ENCODE data around the gene OR51L1.

Gene OR51L1

DNA sequence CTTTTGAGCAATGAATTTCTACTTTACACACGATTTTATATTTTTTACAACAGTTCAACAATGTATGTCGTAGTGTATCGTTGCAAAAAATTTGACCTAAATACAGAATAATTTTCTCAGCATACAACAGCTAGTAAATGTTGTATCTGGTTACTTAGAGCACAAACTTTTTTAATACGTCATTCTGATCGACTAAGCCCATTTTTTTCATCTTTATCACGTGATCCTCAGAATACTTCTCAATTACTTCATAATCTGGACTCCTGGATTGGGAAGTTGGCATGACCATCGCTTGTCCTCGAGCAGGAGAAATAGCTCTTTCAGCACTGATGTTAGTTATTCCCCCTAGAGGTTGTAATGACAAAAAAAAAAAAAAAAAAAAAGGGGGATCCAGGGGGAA, 16.6 kb downstream of the OR51L1 start:
- H3K4me3 ChIP-seq (ENCODE audit: control insufficient read depth, low read depth, low read length): no peak overlapping the region
- TF ChIP-seq, protein P1, sequence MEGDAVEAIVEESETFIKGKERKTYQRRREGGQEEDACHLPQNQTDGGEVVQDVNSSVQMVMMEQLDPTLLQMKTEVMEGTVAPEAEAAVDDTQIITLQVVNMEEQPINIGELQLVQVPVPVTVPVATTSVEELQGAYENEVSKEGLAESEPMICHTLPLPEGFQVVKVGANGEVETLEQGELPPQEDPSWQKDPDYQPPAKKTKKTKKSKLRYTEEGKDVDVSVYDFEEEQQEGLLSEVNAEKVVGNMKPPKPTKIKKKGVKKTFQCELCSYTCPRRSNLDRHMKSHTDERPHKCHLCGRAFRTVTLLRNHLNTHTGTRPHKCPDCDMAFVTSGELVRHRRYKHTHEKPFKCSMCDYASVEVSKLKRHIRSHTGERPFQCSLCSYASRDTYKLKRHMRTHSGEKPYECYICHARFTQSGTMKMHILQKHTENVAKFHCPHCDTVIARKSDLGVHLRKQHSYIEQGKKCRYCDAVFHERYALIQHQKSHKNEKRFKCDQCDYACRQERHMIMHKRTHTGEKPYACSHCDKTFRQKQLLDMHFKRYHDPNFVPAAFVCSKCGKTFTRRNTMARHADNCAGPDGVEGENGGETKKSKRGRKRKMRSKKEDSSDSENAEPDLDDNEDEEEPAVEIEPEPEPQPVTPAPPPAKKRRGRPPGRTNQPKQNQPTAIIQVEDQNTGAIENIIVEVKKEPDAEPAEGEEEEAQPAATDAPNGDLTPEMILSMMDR (conservative IDR thresholded peaks at IDR 0.05; ENCODE audit: control insufficient read depth, insufficient read depth, low read depth, low read length): no peak
- no peak for DNase-seq (ENCODE audit: low read depth)

DNA sequence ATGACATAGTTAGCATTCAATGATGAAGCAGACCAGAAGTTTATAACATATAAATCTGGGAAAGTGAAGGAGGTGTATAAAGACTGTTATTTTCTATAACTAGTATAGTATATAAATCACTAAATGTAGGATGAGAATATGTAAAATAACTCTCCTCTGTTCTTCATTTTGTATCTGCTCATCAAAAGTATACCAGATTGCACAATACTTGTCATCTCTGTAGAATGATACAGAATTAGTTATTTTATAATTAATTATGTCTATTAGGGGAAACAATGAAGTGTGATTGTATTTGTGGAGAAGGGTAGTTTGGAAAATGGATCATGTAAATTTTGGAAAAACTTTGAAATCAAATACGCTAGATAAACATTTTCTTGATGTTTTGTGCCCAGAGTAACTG, 18.4 kb downstream of the OR51L1 start:
- TF ChIP-seq, protein P1 (conservative IDR thresholded peaks at IDR 0.05; ENCODE audit: control insufficient read depth, insufficient read depth, low read depth, low read length): no peak
- H3K4me3 ChIP-seq (ENCODE audit: control insufficient read depth, low read depth, low read length): no peak overlapping the region
- no peak for DNase-seq (ENCODE audit: low read depth)

DNA sequence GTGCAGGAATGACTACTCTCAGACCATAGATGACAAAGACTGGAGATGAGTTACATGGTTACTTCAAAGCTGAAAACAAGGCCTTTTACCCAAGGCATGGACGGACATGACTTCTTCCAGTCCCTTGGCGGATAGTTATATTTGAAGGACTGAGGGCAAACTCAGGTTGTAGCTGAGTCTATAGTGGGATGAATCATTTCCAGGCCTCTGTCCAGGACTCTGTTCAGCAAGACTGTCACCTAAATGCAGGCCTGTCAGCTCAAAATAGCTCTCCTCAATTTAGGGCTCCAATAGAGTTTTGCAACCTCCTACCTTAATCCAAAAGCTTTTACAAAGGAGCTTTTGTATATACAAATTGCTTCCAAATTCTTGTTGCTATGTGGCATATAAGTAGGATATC, 27.3 kb downstream of the OR51L1 start:
- no peak for DNase-seq (ENCODE audit: low read depth)
- TF ChIP-seq, protein P1 (conservative IDR thresholded peaks at IDR 0.05; ENCODE audit: control insufficient read depth, insufficient read depth, low read depth, low read length): no peak
- H3K4me3 ChIP-seq (ENCODE audit: control insufficient read depth, low read depth, low read length): no peak overlapping the region

DNA sequence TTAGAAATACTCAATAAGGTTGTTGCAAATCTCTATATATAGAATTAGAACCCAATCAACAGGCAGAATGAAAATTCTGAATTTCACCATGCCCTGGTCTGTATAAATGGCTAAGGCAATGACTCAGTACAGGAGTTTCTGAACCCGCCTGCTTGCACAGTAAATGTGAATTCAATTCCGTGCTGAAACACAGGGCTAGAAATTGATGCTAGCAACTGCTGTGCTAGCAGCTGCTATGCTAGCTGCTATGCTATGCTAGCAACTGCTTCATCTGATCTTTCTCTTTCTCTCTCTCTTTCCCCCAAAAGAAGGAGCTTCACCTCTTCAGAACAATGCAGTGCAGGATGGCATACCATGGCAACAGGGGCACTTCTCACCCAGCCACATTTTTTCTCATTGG, 42.0 kb downstream of the OR51L1 start:
- TF ChIP-seq, protein P1 (conservative IDR thresholded peaks at IDR 0.05; ENCODE audit: control insufficient read depth, insufficient read depth, low read depth, low read length): no peak
- no peak for DNase-seq (ENCODE audit: low read depth)
- no peak overlapping the region for H3K4me3 ChIP-seq (ENCODE audit: control insufficient read depth, low read depth, low read length)

DNA sequence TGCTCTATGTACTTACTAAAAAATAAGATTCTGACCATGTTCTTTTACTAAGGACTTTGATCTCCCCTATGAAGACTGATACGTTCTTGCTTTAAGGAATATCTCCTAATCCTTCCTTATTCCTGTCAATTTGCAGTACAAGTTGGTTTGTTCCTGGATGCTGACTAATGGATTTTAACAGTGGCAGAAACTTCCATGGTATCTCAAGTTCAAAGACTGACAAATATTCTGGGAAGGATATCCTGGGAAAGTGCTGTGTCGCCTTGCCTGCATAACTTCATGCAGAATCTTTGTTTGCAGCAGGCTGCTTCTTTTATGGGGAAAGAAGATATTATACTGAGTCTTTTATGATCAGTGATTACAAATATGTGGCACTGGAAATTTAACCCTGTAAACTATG, 43.3 kb downstream of the OR51L1 start:
- TF ChIP-seq, protein P1 (conservative IDR thresholded peaks at IDR 0.05; ENCODE audit: control insufficient read depth, insufficient read depth, low read depth, low read length): no peak
- H3K4me3 ChIP-seq (ENCODE audit: control insufficient read depth, low read depth, low read length): no peak overlapping the region
- DNase-seq (ENCODE audit: low read depth): no peak

DNA sequence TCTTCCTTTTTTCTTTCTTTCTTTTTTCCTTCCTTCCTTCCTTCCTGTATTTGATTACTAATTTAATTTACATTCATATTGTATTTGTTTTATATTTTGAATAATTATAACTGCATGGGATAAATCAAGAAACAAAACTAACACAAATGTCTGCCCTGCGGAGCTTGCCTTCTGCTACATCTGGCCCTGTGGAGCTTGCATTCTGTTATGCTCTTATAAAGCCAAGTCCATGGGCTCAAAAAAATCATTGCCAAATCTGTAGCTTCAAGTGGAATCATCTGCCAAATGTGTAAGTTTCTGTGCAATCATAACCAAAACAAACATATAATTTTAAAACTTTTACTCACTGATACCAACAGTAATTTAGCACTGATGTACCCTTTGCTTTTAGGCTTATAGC, 43.7 kb downstream of the OR51L1 start:
- TF ChIP-seq, protein P1 (conservative IDR thresholded peaks at IDR 0.05; ENCODE audit: control insufficient read depth, insufficient read depth, low read depth, low read length): no peak
- no peak overlapping the region for H3K4me3 ChIP-seq (ENCODE audit: control insufficient read depth, low read depth, low read length)
- DNase-seq (ENCODE audit: low read depth): no peak

DNA sequence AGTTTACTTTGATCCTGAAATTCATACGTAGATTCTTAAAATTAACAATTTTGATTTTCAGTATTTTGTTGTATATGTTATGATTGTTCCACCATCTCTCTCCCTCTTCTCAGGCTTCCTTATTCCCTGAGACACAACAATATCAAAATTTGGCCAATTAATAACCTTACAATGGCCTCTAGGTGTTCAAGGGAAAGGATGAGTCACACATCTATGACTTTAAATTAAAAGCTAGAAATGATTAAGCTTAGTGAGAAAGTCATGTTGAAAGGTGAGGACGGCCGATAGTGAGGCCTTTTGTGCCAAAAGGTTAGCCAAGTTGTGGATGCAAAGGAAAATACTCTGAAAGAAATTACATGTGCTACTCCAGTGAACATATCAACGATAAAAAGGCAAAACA, 46.2 kb downstream of the OR51L1 start:
- TF ChIP-seq, protein P1 (conservative IDR thresholded peaks at IDR 0.05; ENCODE audit: control insufficient read depth, insufficient read depth, low read depth, low read length): no peak
- no peak overlapping the region for H3K4me3 ChIP-seq (ENCODE audit: control insufficient read depth, low read depth, low read length)
- no peak for DNase-seq (ENCODE audit: low read depth)
